Central memory CD8-positive, alpha-beta T cell (primary cell): ENCODE data around the gene ANXA2R.

ENCODE experiments used
- ATAC-seq: fragments of 150-1000 bp; cut with Tn5 transposase; replicated peaks from 2 replicates; pipeline ENCODE4 v1.10.0; 2022; ENCODE audit warnings: mild to moderate bottlenecking, moderate FRiP score, moderate number of reproducible peaks; ENCODE audit not compliant: poor library complexity, severe bottlenecking; ENCODE audit errors: extremely low read depth
- DNase-seq, 2 donors: peaks; one replicate each; pipeline ENCODE4 v3.0.0; 2021; ENCODE audit warnings: low spot score in 2 of 2
- H3K27ac Mint-ChIP-seq: one replicate; pipeline ENCODE4 v1.8.0; 2022; ENCODE audit warnings: low read depth, mild to moderate bottlenecking, moderate library complexity, mixed read lengths
- H3K27me3 Mint-ChIP-seq: one replicate; pipeline ENCODE4 v1.8.0; 2022; ENCODE audit warnings: mixed read lengths
- H3K36me3 Mint-ChIP-seq: one replicate; pipeline ENCODE4 v1.8.0; 2022; ENCODE audit warnings: mild to moderate bottlenecking, moderate library complexity, mixed read lengths; ENCODE audit not compliant: insufficient read depth
- H3K4me1 Mint-ChIP-seq: one replicate; pipeline ENCODE4 v1.8.0; 2022; ENCODE audit warnings: mixed read lengths
- H3K4me3 Mint-ChIP-seq: one replicate; pipeline ENCODE4 v1.8.0; 2022; ENCODE audit warnings: mild to moderate bottlenecking, moderate library complexity, mixed read lengths
- H3K9me3 Mint-ChIP-seq: one replicate; pipeline ENCODE4 v1.8.0; 2022; ENCODE audit warnings: mixed read lengths

ANXA2R gene

DNA sequence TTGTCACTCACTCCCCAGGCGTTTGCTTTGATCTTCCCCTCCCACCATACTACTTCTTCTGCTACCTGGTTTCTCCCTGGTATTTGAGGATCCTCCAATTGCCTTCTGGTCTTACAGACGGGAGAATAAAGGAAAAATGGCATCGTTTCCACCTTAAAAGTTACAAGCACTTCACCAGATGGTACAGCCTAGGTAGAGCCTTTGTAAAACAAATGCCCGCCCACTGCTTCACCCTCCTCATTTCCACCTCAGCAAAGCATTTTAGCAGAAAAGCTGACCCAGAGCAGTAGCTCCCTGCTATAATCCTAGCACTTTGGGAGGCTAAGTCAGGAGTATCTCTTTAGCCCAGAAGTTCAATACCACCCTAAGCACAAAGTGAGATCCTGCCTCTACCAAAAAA is 5.1 kb upstream of the ANXA2R start:
- peaks cover 38% of the 10 kb centered on the region for H3K36me3 Mint-ChIP-seq
- H3K4me3 Mint-ChIP-seq, result no peak overlapping the region
- H3K4me1 Mint-ChIP-seq, result peaks cover 40% of the 10 kb centered on the region

GRCh38 chr5:43044181-43044914 is 4.2 kb upstream of the ANXA2R start:
- Mint-ChIP-seq H3K27ac (peak overlapping the region; percentile 49), H3K4me3 (no peak overlapping the region), H3K27me3 (no peaks in the 10 kb centered on the region), H3K36me3 (peaks cover 45% of the 10 kb centered on the region), H3K4me1 (peaks cover 40% of the 10 kb centered on the region), H3K9me3 (no peaks in the 10 kb centered on the region)
- ATAC-seq (no peak), DNase-seq (no peak)

More for the DNA sequence above, 5.1 kb upstream of the ANXA2R start:
- no peak for DNase-seq
- no peak for ATAC-seq
- H3K27me3 Mint-ChIP-seq, result no peaks in the 10 kb centered on the region
- H3K9me3 Mint-ChIP-seq, result no peaks in the 10 kb centered on the region
- no peak overlapping the region for H3K27ac Mint-ChIP-seq

- peaks cover 52% of the 10 kb centered on the region for H3K36me3 Mint-ChIP-seq
- H3K4me1 Mint-ChIP-seq, result peaks cover 45% of the 10 kb centered on the region
- peak overlapping the region; percentile 90 for H3K4me3 Mint-ChIP-seq
- ATAC-seq (no peak), DNase-seq (no peak)
- H3K9me3 Mint-ChIP-seq, result no peaks in the 10 kb centered on the region
- peak overlapping the region; percentile 96 for H3K27ac Mint-ChIP-seq
- no peaks in the 10 kb centered on the region for H3K27me3 Mint-ChIP-seq
These were observed 3.3 kb upstream of the ANXA2R start for GRCh38 chr5:43043400-43043756.

GRCh38 chr5:43042626-43043399 is 2.7 kb upstream of the ANXA2R start:
- peak overlapping the region; percentile 90 for H3K4me3 Mint-ChIP-seq
- ATAC-seq (peak; percentile 11), DNase-seq (peak; percentile 57 to 64)
- H3K27me3 Mint-ChIP-seq, result no peaks in the 10 kb centered on the region
- H3K27ac Mint-ChIP-seq, result peak overlapping the region; percentile 96
- no peaks in the 10 kb centered on the region for H3K9me3 Mint-ChIP-seq
- peaks cover 50% of the 10 kb centered on the region for H3K4me1 Mint-ChIP-seq
- H3K36me3 Mint-ChIP-seq, result peaks cover 56% of the 10 kb centered on the region

GRCh38 chr5:43042176-43042625 is 2.1 kb upstream of the ANXA2R start:
- ATAC-seq (peak; percentile 24), DNase-seq (peak; percentile 72 to 91)
- peak overlapping the region; percentile 90 for H3K4me3 Mint-ChIP-seq
- H3K4me1 Mint-ChIP-seq, result peaks cover 55% of the 10 kb centered on the region
- no peaks in the 10 kb centered on the region for H3K9me3 Mint-ChIP-seq
- no peaks in the 10 kb centered on the region for H3K27me3 Mint-ChIP-seq
- H3K36me3 Mint-ChIP-seq, result peaks cover 57% of the 10 kb centered on the region
- peak overlapping the region; percentile 96 for H3K27ac Mint-ChIP-seq

GRCh38 chr5:43041669-43042175 is 1.6 kb upstream of the ANXA2R start:
- H3K36me3 Mint-ChIP-seq, result peaks cover 55% of the 10 kb centered on the region
- DNase-seq (peak in 1 of 2 donors; percentile 68), ATAC-seq (peak; percentile 14)
- H3K9me3 Mint-ChIP-seq, result no peaks in the 10 kb centered on the region
- H3K27me3 Mint-ChIP-seq, result no peaks in the 10 kb centered on the region
- H3K4me1 Mint-ChIP-seq, result peaks cover 53% of the 10 kb centered on the region
- H3K27ac Mint-ChIP-seq, result peak overlapping the region; percentile 96
- peak overlapping the region; percentile 90 for H3K4me3 Mint-ChIP-seq

DNA sequence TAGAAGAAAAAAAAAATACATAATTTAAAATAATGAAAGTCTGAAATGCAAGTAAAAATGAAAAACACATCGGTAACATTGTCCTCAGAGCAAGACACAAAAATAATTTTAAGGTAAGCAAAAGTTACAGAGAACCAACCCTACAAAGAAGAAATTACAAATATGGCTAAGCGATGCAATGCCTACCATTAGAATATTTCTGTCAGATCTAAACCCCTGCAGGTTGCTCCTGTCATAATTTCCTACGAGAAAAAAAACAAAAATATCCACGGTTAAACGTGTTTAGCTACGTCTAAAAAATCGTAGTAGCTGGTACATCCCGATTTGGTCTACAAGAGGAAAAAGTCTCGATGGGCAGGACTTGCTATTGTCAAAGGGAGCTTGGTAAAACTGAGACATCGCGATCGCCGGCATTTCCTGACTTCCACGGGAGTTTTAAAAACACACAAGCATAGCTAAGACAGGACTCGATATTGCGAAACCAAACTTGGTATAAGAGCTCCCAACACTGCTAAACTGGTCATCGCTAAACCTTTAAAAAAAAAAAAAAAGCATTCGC is 1.1 kb upstream of the ANXA2R start:
- Mint-ChIP-seq H3K27ac (peak overlapping the region; percentile 96), H3K4me1 (peaks cover 52% of the 10 kb centered on the region), H3K4me3 (peak overlapping the region; percentile 90), H3K9me3 (no peaks in the 10 kb centered on the region), H3K36me3 (peaks cover 55% of the 10 kb centered on the region), H3K27me3 (no peaks in the 10 kb centered on the region)
- peak in 1 of 2 donors; percentile 44 for DNase-seq
- ATAC-seq, result no peak

DNA sequence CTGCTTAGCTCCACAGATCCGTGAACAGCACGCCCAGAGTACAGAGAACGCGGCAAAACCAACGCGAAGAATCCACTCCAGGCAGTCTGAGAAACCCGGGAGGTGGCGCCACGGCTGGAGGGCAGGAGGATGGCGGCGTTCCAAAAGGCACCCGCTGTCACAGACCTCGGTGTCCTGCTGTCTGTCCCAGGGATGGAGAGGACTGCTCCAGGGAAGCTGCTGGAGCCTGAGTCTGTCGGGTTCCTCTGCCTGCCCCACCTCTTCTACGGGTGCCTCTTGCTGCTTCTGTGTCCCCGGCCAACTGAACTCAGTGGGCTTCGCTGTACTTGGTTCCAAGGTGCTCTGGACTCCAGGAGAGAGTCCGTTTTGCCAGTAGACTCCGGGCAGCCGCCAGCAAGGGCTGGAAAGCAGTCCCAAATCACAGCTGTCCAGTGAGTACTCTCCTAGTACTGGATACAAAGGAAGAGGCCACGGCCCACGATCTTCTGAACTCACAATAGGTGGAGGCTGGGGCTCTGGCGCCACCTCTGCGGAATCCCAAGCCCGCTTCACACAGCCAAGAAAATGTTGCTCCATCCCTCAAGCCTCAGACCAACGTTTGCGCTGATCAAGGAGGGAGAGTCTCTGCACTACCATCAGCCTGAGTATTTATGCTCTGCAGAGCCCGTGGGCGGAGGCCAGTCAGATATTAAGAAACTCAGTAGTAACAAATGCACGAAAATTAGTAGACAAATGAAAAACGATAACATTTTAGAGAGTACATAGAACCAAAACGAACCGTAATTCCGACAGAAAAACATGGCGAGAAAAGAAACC is 440 bp downstream of the ANXA2R start:
- H3K27me3 Mint-ChIP-seq, result no peaks in the 10 kb centered on the region

DNA sequence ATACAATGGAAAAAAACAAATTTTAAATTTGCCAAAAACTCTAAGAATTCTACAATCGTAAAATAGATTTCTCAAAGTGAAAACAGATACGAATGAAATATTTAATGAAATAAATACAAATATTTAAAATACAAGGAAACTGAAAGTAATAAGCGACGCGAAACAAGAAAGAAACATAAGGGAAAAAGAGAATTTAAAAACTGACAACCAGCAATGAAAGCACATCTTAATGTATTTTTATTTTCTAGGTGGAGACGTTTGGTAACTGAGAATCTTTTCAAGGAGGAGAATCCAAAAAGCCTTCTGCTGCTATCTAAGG is 1.0 kb downstream of the ANXA2R start:
- peaks cover 59% of the 10 kb centered on the region for H3K4me1 Mint-ChIP-seq
- H3K4me3 Mint-ChIP-seq, result peak overlapping the region; percentile 90
- no peaks in the 10 kb centered on the region for H3K27me3 Mint-ChIP-seq
- no peaks in the 10 kb centered on the region for H3K9me3 Mint-ChIP-seq
- ATAC-seq, result no peak
- DNase-seq, result no peak
- peaks cover 51% of the 10 kb centered on the region for H3K36me3 Mint-ChIP-seq
- H3K27ac Mint-ChIP-seq, result peak overlapping the region; percentile 96

More for the DNA sequence above, 440 bp downstream of the ANXA2R start:
- peak; percentile 47 to 55 for DNase-seq
- Mint-ChIP-seq H3K4me3 (peak overlapping the region; percentile 90), H3K4me1 (peaks cover 57% of the 10 kb centered on the region), H3K27ac (peak overlapping the region; percentile 96), H3K36me3 (peaks cover 53% of the 10 kb centered on the region), H3K9me3 (no peaks in the 10 kb centered on the region)
- no peak for ATAC-seq

GRCh38 chr5:43038496-43038989 is 1.6 kb downstream of the ANXA2R start:
- H3K27ac Mint-ChIP-seq, result peak overlapping the region; percentile 96
- peak overlapping the region; percentile 90 for H3K4me3 Mint-ChIP-seq
- no peak for ATAC-seq
- H3K9me3 Mint-ChIP-seq, result no peaks in the 10 kb centered on the region
- peaks cover 51% of the 10 kb centered on the region for H3K36me3 Mint-ChIP-seq
- H3K4me1 Mint-ChIP-seq, result peaks cover 59% of the 10 kb centered on the region
- DNase-seq, result peak in 1 of 2 donors; percentile 19
- no peaks in the 10 kb centered on the region for H3K27me3 Mint-ChIP-seq

GRCh38 chr5:43037636-43038495 is 2.3 kb downstream of the ANXA2R start:
- H3K27ac Mint-ChIP-seq, result peak overlapping the region; percentile 96
- peaks cover 54% of the 10 kb centered on the region for H3K4me1 Mint-ChIP-seq
- H3K4me3 Mint-ChIP-seq, result peak overlapping the region; percentile 90
- H3K27me3 Mint-ChIP-seq, result no peaks in the 10 kb centered on the region
- H3K36me3 Mint-ChIP-seq, result peaks cover 46% of the 10 kb centered on the region
- DNase-seq (peak in 1 of 2 donors; percentile 43), ATAC-seq (peak; percentile 13)
- H3K9me3 Mint-ChIP-seq, result no peaks in the 10 kb centered on the region
